Retinal pigment epithelial cell (primary cell): ENCODE results near the gene NRG3.

Experiments used
- DNase-seq: peaks from one replicate; pipeline ENCODE4 v3.0.0-alpha.2; 2010; ENCODE audit warnings: low read depth
- H3K4me3 ChIP-seq: 2 replicates; pipeline ENCODE4 v1.5.1; 2011; ENCODE audit warnings: mild to moderate bottlenecking, low read length, control low read depth, moderate library complexity
- CTCF ChIP-seq: conservative IDR thresholded peaks from 2 replicates; pipeline ENCODE4 v1.5.1; 2011; ENCODE audit warnings: low read depth, low read length, control low read depth, inconsistent platforms

The NRG3 gene

GRCh38 chr10:81872206-81872862, 2.7 kb upstream of the NRG3 start:
- peak; percentile 22 for DNase-seq
- TF ChIP-seq CTCF: no peak
- H3K4me3 ChIP-seq: no peak overlapping the region

GRCh38 chr10:81873231-81873931, 1.6 kb upstream of the NRG3 start:
- no peak for DNase-seq
- no peak overlapping the region for H3K4me3 ChIP-seq
- TF ChIP-seq CTCF: no peak

- DNase-seq: peak; percentile 49
- TF ChIP-seq CTCF: no peak
- H3K4me3 ChIP-seq: peak overlapping the region; percentile 55
These were observed 820 bp upstream of the NRG3 start for GRCh38 chr10:81873932-81874816.

GRCh38 chr10:81875467-81876252, 666 bp downstream of the NRG3 start:
- H3K4me3 ChIP-seq: peak overlapping the region; percentile 56
- TF ChIP-seq CTCF: no peak
- DNase-seq: no peak

GRCh38 chr10:81876253-81877077, 1.5 kb downstream of the NRG3 start:
- TF ChIP-seq CTCF: no peak
- DNase-seq: no peak
- H3K4me3 ChIP-seq: peak overlapping the region; percentile 56

GRCh38 chr10:81877596-81877995, 2.6 kb downstream of the NRG3 start:
- no peak overlapping the region for H3K4me3 ChIP-seq
- no peak for DNase-seq
- TF ChIP-seq CTCF: no peak
